ENCODE data around the gene TCEAL3. TPM values are rescaled to one million over a fixed set of nuclear protein-coding genes. Genes with fewer than 3 reads are reported as not detected.

TCEAL3 gene
- total and polyA plus RNA-seq, 2 of the 8 experiments (the other 6 are each of a cell fraction or from before 2014, with no cell fraction given) = 4.4 to 12.0 TPM

- TF ChIP-seq, protein P1, sequence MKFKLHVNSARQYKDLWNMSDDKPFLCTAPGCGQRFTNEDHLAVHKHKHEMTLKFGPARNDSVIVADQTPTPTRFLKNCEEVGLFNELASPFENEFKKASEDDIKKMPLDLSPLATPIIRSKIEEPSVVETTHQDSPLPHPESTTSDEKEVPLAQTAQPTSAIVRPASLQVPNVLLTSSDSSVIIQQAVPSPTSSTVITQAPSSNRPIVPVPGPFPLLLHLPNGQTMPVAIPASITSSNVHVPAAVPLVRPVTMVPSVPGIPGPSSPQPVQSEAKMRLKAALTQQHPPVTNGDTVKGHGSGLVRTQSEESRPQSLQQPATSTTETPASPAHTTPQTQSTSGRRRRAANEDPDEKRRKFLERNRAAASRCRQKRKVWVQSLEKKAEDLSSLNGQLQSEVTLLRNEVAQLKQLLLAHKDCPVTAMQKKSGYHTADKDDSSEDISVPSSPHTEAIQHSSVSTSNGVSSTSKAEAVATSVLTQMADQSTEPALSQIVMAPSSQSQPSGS (IDR thresholded peaks at IDR 0.05; ENCODE audit: low read length) = no peak
- no peak for TF ChIP-seq NRF1 (IDR thresholded peaks at IDR 0.05; ENCODE audit: low read depth, low read length)
- TF ChIP-seq, protein P2, sequence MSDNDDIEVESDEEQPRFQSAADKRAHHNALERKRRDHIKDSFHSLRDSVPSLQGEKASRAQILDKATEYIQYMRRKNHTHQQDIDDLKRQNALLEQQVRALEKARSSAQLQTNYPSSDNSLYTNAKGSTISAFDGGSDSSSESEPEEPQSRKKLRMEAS (IDR thresholded peaks at IDR 0.05) = peak; percentile 2; the same call in 1 of the 2 replicates
- no peak for TF ChIP-seq EGR1 (IDR thresholded peaks at IDR 0.05; ENCODE audit: borderline replicate concordance, low read depth, low read length)
- TF ChIP-seq SUZ12 (IDR thresholded peaks at IDR 0.05; ENCODE audit: low read length) = no peak
- TF ChIP-seq EP300 (IDR thresholded peaks at IDR 0.05; ENCODE audit: borderline replicate concordance in 1 of 2, low read depth in 2 of 2, low read length in 2 of 2) = no peak
- no peak for TF ChIP-seq SP1 (IDR thresholded peaks at IDR 0.05; ENCODE audit: low read depth, low read length)
- TF ChIP-seq BCL11A (IDR thresholded peaks at IDR 0.05; ENCODE audit: low read depth in 2 of 2, low read length in 2 of 2) = no peak
- TF ChIP-seq JUN (IDR thresholded peaks at IDR 0.05; ENCODE audit: low read depth, low read length) = no peak
- no peak for TF ChIP-seq POU5F1 (IDR thresholded peaks at IDR 0.05; ENCODE audit: low read depth, low read length)
- no peak for TF ChIP-seq CEBPB (IDR thresholded peaks at IDR 0.05; ENCODE audit: low read depth, low read length)
- TF ChIP-seq CTBP2 (IDR thresholded peaks at IDR 0.05; ENCODE audit: borderline replicate concordance, insufficient read depth, insufficient read length, low read length) = no peak
- no peak for TF ChIP-seq RFX5 (IDR thresholded peaks at IDR 0.05; ENCODE audit: borderline replicate concordance, low read depth, low read length)
- TF ChIP-seq YY1 (IDR thresholded peaks at IDR 0.05; ENCODE audit: low read depth, low read length) = peak; percentile 69; the same call in 1 of the 2 replicates
- no peak for TF ChIP-seq HDAC2 (IDR thresholded peaks at IDR 0.05; ENCODE audit: borderline replicate concordance in 1 of 2, low read depth in 2 of 2, low read length in 2 of 2)
- no peak for TF ChIP-seq CREB1 (IDR thresholded peaks at IDR 0.05)
- TF ChIP-seq PHF8 (conservative IDR thresholded peaks at IDR 0.05; ENCODE audit: low read depth, low read length) = peak; percentile 62
- peak; percentile 57; the same call in 1 of the 2 replicates for TF ChIP-seq TAF1 (IDR thresholded peaks at IDR 0.05; ENCODE audit: low read depth, low read length)
- 0 out of 2 replicates have a peak, but pooled peaks have one; percentile 24 for TF ChIP-seq TBP (IDR thresholded peaks at IDR 0.05; ENCODE audit: low read depth, low read length)
- no peak for TF ChIP-seq SIX5 (IDR thresholded peaks at IDR 0.05; ENCODE audit: low read depth, low read length)
- TF ChIP-seq CHD2 (IDR thresholded peaks at IDR 0.05; ENCODE audit: low read length) = no peak
- no peak for TF ChIP-seq ZNF274 (IDR thresholded peaks at IDR 0.05; ENCODE audit: borderline replicate concordance, extremely low read depth, low read length)
Observed at GRCh38 chrX:103585411-103586313, 22.1 kb upstream of the TCEAL3 start, which contains the start of gene TCEAL4 (continued).
